ENCODE data around the gene JAK3. TPM values are rescaled to one million over a fixed set of nuclear protein-coding genes. Genes with fewer than 3 reads are reported as not detected.
A peak's percentile ranks its signal among the peaks of the same experiment; 100 is the strongest.
"Not testable (repeated sequence)": the region's sequence is repeated elsewhere in the genome, so short reads cannot be mapped to it uniquely, and the experiment has no call there.

Gene JAK3
- total RNA-seq, 2 experiments from 2014 or later, result 172 to 176 TPM

DNA sequence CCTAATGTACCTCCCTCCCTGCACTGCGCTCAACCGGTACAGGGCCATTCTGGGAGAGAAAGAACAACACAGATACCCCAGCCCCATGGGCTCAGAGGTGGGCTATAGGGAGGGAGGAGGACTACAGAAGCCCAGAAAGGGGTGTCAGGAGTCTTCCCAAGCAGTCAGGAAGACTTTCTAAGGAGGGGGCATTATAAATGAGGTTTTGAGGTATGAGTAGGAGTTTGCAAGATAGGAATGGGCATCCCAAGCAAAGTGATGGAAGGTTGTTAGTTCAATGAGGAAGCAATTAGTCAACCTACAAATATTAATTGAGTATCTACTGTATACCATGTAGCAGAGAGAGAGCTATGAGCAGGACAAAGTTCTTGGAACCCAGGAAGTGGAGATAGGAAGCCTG lies 59.1 kb downstream of the JAK3 start:
- Mint-ChIP-seq H3K9me3 (no peaks in the 10 kb centered on the region), H3K4me3 (no peak overlapping the region), H3K4me1 (peaks cover 49% of the 10 kb centered on the region), H3K27ac (no peak overlapping the region), H3K36me3 (ENCODE audit: low read depth) (peaks cover 30% of the 10 kb centered on the region), H3K27me3 (no peaks in the 10 kb centered on the region)
- CTCF ChIA-PET, result interaction anchor here (0.9 kb wide), 1 partner anchor 213 kb away, joined by 3 read pairs; no protein-coding TSS in a partner anchor
- POLR2A ChIA-PET, result no interaction called here
- no peak for DNase-seq

DNA sequence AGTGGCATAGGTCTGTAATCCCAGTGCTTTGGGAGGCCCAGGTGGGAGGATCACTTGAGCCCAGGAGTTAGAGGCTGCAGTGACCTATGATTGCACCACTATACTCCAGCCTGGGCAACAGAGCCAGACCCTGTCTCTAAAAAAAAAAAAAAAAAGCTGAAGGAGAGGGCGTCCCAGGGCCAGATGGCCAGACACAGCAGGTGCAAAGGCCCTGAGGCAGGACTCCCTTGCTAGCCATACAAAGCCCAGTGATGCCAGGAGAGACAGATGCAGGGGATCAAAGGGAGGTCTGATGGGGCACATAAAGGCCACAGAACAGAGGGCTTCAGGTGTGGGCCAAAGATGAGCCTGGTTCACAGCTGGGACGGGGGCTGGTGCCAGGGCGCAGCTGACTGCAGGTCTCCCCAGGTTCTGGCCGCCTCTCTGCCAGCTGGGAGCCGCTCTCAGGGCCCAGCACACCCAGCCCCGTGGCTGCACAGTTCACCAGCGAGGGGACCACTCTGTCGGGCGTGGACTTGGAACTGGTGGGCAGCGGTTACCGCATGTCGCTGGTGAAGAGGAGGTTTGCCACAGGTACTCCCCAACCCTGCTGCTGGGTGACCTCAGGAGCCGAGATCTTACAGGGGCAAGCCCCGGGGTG lies 60.4 kb downstream of the JAK3 start:
- H3K36me3 Mint-ChIP-seq (ENCODE audit: low read depth), result peaks cover 36% of the 10 kb centered on the region
- POLR2A ChIA-PET, result no interaction called here
- H3K4me1 Mint-ChIP-seq, result peaks cover 42% of the 10 kb centered on the region
- no peak overlapping the region for H3K4me3 Mint-ChIP-seq
- no peaks in the 10 kb centered on the region for H3K27me3 Mint-ChIP-seq
- CTCF ChIA-PET, result interaction anchor here (0.6 to 1.9 kb wide), 3 partner anchors 13 to 72 kb away, joined by 3 to 6 read pairs (median 4); no protein-coding TSS in a partner anchor
- H3K27ac Mint-ChIP-seq, result no peak overlapping the region
- DNase-seq, result no peak
- H3K9me3 Mint-ChIP-seq, result no peaks in the 10 kb centered on the region

DNA sequence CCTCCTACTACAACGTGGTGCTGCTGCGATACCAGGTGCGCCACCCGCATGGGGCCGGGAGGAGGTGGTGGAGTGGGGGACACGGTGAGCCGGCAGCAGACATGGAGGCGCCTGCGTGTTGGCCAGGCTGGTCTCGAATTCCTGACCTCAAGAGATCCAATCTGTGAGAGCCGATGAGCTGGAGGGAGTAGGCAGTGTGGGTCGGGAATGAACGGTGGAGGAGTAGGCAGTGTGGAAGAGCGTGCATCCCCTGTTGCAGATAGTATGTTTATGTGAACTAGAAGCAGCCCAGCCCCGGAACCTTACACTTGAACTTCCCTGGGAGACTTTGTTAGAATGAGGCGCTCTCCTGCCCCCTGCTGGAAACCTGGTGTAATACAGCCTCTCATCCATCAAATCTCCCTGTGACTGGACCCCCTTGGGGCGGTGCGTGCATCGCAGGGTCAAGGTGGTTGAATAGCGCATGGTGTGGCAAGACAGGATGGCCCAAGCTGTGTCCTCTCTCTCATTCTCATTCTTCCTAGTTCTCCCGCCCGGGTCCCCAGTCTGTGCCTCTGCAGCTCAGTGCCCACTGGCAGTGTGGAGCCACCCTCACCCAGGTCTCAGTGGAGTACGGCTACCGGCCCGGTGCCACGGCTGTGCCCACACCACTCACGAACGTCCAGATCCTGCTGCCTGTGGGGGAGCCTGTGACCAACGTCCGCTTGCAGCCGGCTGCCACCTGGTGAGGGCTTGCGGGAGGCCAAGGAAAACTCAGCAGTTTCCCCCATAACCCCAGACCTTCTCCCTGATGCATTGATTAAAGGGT lies 63.4 kb downstream of the JAK3 start:
- Mint-ChIP-seq H3K36me3 (ENCODE audit: low read depth) (peaks cover 41% of the 10 kb centered on the region), H3K4me3 (no peak overlapping the region), H3K27me3 (no peaks in the 10 kb centered on the region), H3K27ac (peak overlapping the region; percentile 34), H3K4me1 (peaks cover 19% of the 10 kb centered on the region), H3K9me3 (no peaks in the 10 kb centered on the region)
- CTCF ChIA-PET, result interaction anchor here (1.2 to 1.3 kb wide), 4 partner anchors 11 to 148 kb away, joined by 3 to 7 read pairs (median 4); partner anchors contain the start of genes B3GNT3 and CCDC124
- POLR2A ChIA-PET, result interaction anchor here (0.7 kb wide), 1 partner anchor 269 kb away, joined by 3 read pairs; no protein-coding TSS in a partner anchor
- peak; percentile 84 for DNase-seq

DNA sequence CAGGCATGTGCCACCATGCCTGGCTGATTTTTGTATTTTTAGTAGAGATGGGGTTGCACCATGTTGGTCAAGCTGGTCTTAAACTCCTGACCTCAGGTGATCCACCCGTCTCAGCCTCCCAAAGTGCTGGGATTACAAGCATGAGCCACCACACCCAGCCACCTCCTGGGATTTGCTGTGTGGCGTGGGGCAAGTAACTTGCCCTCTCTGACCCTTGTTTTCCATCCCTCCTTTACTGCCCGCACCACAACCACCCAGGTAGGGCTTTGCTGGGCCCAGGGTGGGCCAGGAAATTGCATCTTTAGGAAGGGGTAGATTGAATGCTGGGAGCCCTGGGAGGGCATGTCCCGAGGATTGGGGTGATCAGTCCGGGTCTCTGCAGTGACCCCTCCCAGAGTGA lies 64.1 kb downstream of the JAK3 start:
- Mint-ChIP-seq H3K4me1 (peaks cover 19% of the 10 kb centered on the region), H3K36me3 (ENCODE audit: low read depth) (peaks cover 36% of the 10 kb centered on the region)
- POLR2A ChIA-PET, H3K4me3 Mint-ChIP-seq, H3K27me3 Mint-ChIP-seq, DNase-seq, H3K27ac Mint-ChIP-seq, H3K9me3 Mint-ChIP-seq: not testable (repeated sequence)
- CTCF ChIA-PET, result interaction anchor here (1.2 to 1.3 kb wide), 3 partner anchors 18 to 149 kb away, joined by 3 to 4 read pairs (median 3); partner anchors contain the start of gene CCDC124

DNA sequence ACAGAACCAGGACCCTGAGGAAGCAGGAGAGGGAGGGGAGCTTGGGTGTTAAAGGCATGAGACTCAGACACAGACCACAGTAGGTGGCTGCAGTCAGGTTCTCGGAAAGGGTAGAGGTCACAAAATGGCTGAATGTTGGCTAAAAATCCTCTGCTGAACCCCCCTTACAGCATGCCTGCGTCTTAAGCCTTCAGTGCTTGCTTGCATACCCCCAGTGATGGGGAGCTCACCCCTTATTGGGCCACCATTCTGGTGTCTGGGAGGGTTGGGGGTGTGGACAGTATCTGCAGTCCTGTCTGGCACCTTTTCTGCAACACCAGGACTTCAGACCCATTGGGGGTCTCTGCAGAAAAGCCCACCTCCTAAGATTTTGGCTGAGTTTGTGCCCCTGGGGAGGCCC lies 67.0 kb downstream of the JAK3 start:
- CTCF ChIA-PET, result interaction anchor here (0.6 to 1.0 kb wide), 2 partner anchors 20 to 39 kb away, joined by 4 to 5 read pairs; no protein-coding TSS in a partner anchor

DNA sequence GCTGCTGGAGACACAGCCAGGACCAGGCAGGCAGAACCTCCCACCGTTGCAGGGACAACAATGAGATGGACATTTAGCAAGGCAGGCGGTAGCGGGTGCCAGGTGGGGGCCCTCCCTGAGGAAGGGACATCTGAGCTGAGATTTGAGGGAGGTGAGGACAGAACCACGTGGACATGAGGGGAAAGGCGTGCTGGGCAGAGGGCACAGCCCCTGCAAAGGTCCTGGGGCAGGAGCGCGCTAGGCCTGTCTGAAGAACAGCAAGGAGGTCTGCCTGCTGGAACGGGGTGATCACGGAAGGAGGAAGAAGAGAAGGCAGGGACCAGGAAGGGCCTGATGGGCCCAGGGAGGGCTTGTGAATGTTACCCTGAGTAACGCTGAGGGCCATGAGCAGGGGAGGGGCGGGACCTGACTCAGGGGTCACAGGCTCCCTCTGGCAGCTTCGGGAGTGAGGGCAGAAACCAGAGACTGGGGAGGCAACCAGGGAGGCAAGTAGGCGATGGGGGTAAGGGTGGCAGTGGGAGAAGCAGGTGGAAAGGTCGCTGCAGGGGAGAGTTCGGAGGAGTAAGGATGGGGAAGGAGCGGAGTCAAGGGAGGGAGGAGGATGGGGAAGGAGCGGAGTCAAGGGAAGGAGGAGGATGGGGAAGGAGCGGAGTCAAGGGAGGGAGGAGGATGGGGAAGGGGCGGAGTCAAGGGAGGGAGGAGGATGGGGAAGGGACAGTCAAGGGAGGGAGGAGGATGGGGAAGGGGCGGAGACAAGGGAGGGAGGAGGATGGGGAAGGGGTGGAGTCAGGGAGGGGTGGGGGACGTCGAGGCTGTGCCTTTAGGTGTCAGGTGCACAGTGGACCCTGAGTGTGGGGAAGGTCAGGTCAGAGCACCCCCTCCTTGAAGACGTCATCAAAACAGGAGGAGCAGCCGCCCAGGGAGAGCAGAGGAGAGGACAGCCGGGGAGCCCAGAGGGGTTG lies 68.5 kb downstream of the JAK3 start:
- Mint-ChIP-seq H3K9me3 (no peaks in the 10 kb centered on the region), H3K4me3 (no peak overlapping the region), H3K27me3 (no peaks in the 10 kb centered on the region), H3K4me1 (peaks cover 23% of the 10 kb centered on the region), H3K27ac (peak overlapping the region; percentile 7), H3K36me3 (ENCODE audit: low read depth) (peaks cover 34% of the 10 kb centered on the region)
- CTCF ChIA-PET, result no interaction called here
- DNase-seq, result no peak
- POLR2A ChIA-PET, result no interaction called here

More for the DNA sequence above, 67.0 kb downstream of the JAK3 start:
- Mint-ChIP-seq H3K36me3 (ENCODE audit: low read depth) (peaks cover 27% of the 10 kb centered on the region), H3K4me3 (no peak overlapping the region), H3K27me3 (no peaks in the 10 kb centered on the region), H3K4me1 (peaks cover 24% of the 10 kb centered on the region), H3K27ac (no peak overlapping the region), H3K9me3 (no peaks in the 10 kb centered on the region)
- no peak for DNase-seq
- POLR2A ChIA-PET, result no interaction called here

DNA sequence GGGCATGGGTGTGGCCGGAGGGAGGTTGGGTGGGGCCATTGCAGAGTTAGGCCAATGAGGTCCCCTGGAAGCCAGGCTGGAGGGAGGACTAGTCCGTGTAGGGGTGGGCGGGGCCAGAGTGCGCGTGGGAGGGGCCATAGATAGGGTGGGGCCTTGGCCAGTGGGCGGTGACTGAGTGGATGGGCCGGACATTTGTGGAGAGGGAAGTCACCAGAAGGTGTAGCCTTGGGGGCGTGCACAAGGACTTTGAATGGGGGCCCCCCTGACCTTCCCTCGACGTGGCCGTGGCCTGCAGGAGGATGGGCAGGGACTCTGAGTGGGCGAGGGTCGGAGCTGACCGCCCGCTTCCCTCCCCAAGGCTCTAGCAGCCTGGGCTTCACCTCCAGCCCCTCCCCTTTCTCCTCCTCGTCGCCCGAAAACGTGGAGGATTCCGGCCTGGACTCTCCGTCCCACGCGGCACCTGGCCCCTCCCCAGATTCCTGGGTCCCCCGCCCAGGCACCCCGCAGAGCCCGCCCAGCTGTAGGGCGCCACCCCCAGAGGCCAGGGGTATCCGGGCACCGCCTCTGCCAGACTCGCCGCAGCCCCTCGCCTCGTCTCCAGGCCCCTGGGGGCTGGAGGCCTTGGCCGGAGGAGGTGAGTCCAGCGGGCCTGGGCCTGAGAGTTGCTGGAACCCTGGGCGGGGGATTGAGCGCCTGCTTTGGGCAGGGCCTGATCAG lies 69.4 kb downstream of the JAK3 start:
- CTCF ChIA-PET, result no interaction called here
- H3K27me3 Mint-ChIP-seq, result no peaks in the 10 kb centered on the region
- no peak overlapping the region for H3K4me3 Mint-ChIP-seq
- peak; percentile 44 for DNase-seq
- H3K27ac Mint-ChIP-seq, result peak overlapping the region; percentile 60
- POLR2A ChIA-PET, result no interaction called here
- H3K9me3 Mint-ChIP-seq, result no peaks in the 10 kb centered on the region
- H3K36me3 Mint-ChIP-seq (ENCODE audit: low read depth), result peaks cover 36% of the 10 kb centered on the region
- H3K4me1 Mint-ChIP-seq, result peaks cover 19% of the 10 kb centered on the region

DNA sequence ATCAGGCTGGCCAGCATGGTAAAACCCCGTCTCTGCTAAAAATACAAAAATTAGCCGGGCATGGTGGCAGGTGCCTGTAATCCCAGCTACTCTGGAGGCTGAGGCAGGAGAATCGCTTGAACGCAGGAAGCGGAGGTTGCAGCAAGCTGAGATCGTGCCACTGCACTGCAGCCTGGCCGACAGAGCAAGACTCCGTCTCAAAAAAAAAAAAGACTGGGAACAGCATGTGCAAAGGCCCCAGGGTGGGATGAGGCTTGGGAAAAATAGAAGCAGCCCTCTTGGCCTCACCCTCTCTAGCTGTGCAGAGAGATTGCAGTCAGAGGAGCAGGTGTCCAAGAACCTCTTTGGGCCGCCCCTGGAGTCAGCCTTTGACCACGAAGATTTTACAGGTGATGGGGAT lies 69.9 kb downstream of the JAK3 start:
- H3K9me3 Mint-ChIP-seq, H3K27me3 Mint-ChIP-seq, H3K4me3 Mint-ChIP-seq, POLR2A ChIA-PET, DNase-seq: not testable (repeated sequence)
- Mint-ChIP-seq H3K36me3 (ENCODE audit: low read depth) (peaks cover 38% of the 10 kb centered on the region), H3K4me1 (peaks cover 19% of the 10 kb centered on the region), H3K27ac (peak overlapping the region; percentile 60)
- CTCF ChIA-PET, result interaction anchor here (0.6 to 1.2 kb wide), 3 partner anchors 71 to 1078 kb away, joined by 3 to 5 read pairs (median 5); no protein-coding TSS in a partner anchor

DNA sequence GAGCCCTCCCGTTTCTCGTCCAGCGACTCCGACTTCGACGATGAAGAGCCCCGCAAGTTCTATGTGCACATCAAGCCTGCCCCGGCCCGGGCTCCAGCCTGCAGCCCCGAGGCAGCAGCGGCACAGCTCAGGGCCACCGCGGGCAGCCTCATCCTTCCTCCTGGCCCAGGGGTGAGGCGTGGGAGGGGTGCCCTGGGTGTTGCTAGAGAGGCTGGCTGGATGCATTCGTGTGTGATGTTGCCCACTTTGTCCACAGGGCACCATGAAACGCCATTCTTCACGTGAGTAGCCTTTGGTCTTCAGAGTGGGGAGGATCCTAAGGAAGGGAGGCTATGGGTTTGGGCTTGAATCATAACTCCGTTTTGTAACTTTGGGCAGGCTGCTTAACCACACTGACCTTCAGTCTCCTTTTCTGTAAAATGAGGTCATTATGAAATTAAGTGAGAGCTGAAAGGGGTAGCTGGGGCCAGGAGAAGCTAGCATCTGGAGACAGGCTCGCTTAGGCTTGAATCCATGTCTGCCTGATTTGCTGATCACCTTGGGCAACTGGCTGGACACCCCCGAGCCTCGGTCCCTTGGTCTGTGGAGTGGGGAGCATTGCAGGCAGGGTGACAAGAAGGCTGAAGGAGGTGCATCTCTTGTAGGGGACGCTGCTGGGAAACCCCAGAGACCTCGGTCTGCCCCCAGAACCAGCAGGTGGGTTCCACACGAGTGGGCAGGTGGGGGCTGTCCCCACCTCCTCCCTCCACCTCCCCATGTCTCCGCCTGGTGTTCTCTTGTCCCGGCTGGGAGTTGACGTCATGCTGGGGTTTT lies 71.6 kb downstream of the JAK3 start:
- POLR2A ChIA-PET, result no interaction called here
- Mint-ChIP-seq H3K27me3 (no peaks in the 10 kb centered on the region), H3K9me3 (no peaks in the 10 kb centered on the region), H3K4me1 (peaks cover 19% of the 10 kb centered on the region), H3K36me3 (ENCODE audit: low read depth) (peaks cover 37% of the 10 kb centered on the region), H3K4me3 (no peak overlapping the region), H3K27ac (no peak overlapping the region)
- CTCF ChIA-PET, result interaction anchor here (1.0 to 1.7 kb wide), 4 partner anchors 10 to 156 kb away, joined by 3 to 7 read pairs (median 3); no protein-coding TSS in a partner anchor
- no peak for DNase-seq

DNA sequence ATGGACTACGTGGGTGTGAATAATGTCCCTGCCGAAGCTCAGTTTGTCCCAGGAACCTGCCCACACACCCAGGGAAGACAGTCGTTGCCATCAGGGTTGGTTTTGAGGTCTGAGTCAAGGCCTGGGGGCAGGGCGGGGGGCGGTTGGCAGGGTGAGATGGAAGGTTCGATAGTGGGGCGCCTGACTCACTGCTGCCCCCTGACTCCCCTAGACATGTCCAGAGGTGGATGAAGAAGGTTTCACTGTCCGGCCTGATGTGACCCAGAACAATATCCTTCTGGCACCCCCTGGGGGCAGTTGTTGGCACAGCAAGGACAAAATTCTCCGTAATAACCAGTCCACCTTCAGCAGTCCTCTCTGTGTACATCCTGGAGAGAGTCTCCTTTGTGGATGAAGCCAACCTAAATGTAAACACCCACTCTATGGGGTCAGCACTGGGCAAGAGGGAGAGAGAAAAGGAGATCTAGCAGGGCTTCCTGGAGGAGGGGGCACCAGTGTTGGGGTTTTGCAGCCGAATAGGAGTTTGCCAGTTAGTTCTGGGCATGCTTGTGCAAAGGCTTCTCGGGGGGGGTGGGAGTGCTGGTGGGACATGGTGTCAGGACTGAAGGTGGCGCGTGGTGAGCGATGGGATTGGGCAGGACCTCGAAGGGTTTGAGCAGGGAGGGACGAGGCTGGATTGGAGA lies 72.4 kb downstream of the JAK3 start:
- Mint-ChIP-seq H3K27ac (peak overlapping the region; percentile 50), H3K36me3 (ENCODE audit: low read depth) (peaks cover 42% of the 10 kb centered on the region), H3K4me1 (peaks cover 19% of the 10 kb centered on the region), H3K9me3 (no peaks in the 10 kb centered on the region), H3K4me3 (no peak overlapping the region), H3K27me3 (no peaks in the 10 kb centered on the region)
- POLR2A ChIA-PET, result no interaction called here
- DNase-seq, result peak; percentile 32
- CTCF ChIA-PET, result interaction anchor here (1.0 to 1.7 kb wide), 3 partner anchors 9 to 157 kb away, joined by 3 to 7 read pairs (median 3); no protein-coding TSS in a partner anchor
